Stomach smooth muscle (tissue), 2 donors: ENCODE measurements around the gene ITPR2.
"Not testable (repeated sequence)": the region's sequence is repeated elsewhere in the genome, so short reads cannot be mapped to it uniquely, and the experiment has no call there.

ENCODE experiments used
- H3K27ac ChIP-seq: one replicate; pipeline ENCODE4 v1.7.0; 2013; ENCODE audit warnings: mild to moderate bottlenecking, low read length, inconsistent platforms
- H3K27me3 ChIP-seq, 2 donors: one replicate each; pipeline ENCODE4 v1.7.0; 2013; ENCODE audit warnings: low read length in 2 of 2; ENCODE audit not compliant: insufficient read depth in 2 of 2, control insufficient read depth in 1 of 2
- H3K36me3 ChIP-seq, 2 donors: one replicate each; pipeline ENCODE4 v1.7.0; 2013; ENCODE audit warnings: low read length in 2 of 2; ENCODE audit not compliant: control insufficient read depth in 2 of 2, insufficient read depth in 2 of 2
- H3K4me1 ChIP-seq: one replicate; pipeline ENCODE4 v1.7.0; 2013; ENCODE audit warnings: low read length; ENCODE audit not compliant: control insufficient read depth, insufficient read depth
- H3K4me3 ChIP-seq, 2 donors: one replicate each; pipeline ENCODE4 v1.7.0; 2013; ENCODE audit warnings: low read length in 2 of 2
- H3K9ac ChIP-seq, 2 donors: one replicate each; pipeline ENCODE4 v1.7.0; 2013; ENCODE audit warnings: low read length in 2 of 2, mild to moderate bottlenecking in 1 of 2
- H3K9me3 ChIP-seq, 2 donors: one replicate each; pipeline ENCODE4 v1.7.0; 2013; ENCODE audit warnings: low read length in 2 of 2; ENCODE audit not compliant: control insufficient read depth in 2 of 2
- donor health status: healthy.
- donor health status: Pancreatic carcinoma.

The ITPR2 gene

DNA sequence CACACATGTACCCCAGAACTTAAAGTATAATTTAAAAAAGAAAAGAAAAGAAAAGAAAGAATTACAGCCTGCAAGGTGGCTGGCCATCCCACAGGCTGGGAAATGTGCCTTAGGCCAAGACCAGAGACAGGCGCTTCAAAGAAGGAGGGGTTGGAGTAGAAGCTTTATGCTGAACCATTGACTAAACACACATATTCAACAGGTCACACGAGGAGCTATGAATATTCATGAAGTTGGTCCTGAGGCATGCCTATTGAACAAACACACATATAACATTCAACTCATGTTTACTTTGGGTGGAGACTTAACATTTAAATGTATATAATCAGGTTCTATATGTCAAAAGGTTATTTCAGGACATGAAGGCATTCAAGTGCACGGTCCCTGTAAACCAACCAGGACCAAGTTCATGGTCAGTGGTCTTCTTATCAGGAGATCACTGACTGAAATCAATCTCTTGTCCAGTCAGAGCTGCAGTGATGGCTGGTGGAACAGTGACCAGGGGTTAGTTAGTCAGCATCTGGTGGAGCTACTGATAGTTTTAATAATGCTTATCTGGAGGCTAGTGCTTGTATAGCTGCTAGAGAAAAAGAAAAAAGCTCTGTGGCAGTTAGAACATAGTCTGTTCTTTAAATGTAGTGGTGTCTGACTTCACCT lies 35.6 kb upstream of the ITPR2 start:
- no peak overlapping the region for H3K27ac ChIP-seq
- no peak overlapping the region for H3K4me3 ChIP-seq
- H3K36me3 ChIP-seq = no peaks in the 10 kb centered on the region
- no peaks in the 10 kb centered on the region for H3K27me3 ChIP-seq
- peaks cover 13% of the 10 kb centered on the region for H3K4me1 ChIP-seq
- H3K9ac ChIP-seq = no peak overlapping the region
- H3K9me3 ChIP-seq = no peaks in the 10 kb centered on the region

DNA sequence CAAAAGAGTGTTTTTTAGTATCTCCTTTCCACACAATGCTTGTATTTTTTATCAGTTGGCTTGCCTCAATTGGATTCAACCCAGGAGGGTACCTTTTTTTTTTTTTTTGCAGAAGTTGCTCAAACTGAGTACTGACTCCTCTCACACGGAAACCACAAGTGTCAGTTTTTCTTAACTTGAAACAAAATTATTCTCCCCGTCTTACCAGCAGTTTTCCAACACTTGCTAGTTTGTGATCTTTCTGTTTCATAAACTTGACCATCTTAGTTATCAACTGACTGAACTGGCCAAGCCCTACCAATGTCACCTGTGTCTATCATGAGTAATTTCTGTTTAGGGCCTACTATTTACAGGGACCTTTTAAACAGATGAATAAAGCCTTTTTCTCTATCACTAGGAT lies 34.1 kb upstream of the ITPR2 start:
- H3K27me3 ChIP-seq = no peaks in the 10 kb centered on the region
- no peaks in the 10 kb centered on the region for H3K9me3 ChIP-seq
- H3K27ac ChIP-seq = no peak overlapping the region
- no peaks in the 10 kb centered on the region for H3K36me3 ChIP-seq
- no peak overlapping the region for H3K9ac ChIP-seq
- H3K4me3 ChIP-seq = no peak overlapping the region
- H3K4me1 ChIP-seq = peaks cover 13% of the 10 kb centered on the region

DNA sequence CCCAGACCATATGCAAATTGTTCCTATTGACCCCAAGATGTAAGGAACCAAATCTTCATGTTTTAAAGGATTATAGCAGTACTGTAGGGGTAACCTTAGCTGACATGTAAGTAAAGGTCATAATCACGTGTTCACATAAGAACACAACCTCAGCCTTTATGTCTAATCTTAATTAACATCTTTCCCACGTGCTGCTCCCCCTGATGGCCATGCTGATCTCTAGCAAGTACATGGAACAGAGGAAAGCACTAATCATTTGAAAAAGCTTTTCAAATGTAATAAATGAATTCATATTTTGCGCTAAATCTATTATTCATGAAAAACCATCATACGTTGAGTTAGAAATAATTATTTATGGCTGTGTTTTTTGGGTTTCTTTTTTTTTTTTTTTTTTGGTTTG lies 30.5 kb upstream of the ITPR2 start:
- Histone ChIP-seq H3K27me3 (no peaks in the 10 kb centered on the region), H3K27ac (no peak overlapping the region), H3K4me1 (no peaks in the 10 kb centered on the region), H3K9me3 (no peaks in the 10 kb centered on the region), H3K36me3 (no peaks in the 10 kb centered on the region), H3K9ac (no peak overlapping the region), H3K4me3 (no peak overlapping the region)

DNA sequence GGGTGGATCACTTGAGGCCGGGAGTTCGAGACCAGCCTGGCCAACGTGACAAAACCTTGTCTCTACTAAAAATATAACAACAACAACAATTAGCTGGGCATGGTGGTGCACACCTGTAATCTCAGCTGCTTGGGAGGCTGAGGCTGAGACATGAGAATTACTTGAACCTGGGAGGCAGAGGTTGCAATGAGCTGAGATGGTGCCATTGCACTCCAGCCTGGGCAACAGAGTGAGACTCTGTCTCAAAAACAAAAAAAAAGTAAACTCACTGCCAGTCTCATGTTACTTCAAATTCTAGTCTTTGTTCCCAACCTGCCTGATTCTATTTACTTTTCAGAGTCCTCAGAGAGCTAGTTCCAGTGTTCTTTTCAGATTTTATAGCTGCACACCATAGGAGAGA lies 29.8 kb upstream of the ITPR2 start:
- not testable (repeated sequence) for H3K9me3 ChIP-seq, H3K4me3 ChIP-seq

DNA sequence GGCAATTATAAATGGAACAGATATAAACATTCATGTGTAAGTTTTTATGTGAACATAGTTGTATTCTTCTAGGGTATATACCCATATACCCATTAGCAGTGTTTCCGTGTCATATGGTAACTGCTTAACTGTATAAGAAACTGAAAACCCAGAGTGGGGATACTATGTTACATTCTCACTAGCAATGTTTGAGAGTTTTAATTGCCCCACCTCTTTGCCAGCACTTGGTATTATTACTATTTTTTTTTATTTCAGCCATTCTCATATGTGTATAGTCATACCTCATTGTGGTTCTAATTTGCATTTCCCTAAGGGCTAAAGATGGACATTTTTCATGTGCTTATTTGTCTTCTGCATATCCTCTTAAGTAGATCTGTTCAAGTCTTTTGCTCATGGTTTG lies 28.7 kb upstream of the ITPR2 start:
- Histone ChIP-seq H3K27me3 (no peaks in the 10 kb centered on the region), H3K4me1 (no peaks in the 10 kb centered on the region), H3K4me3 (no peak overlapping the region), H3K27ac (no peak overlapping the region), H3K9ac (no peak overlapping the region), H3K9me3 (no peaks in the 10 kb centered on the region), H3K36me3 (no peaks in the 10 kb centered on the region)

More for the DNA sequence above, 29.8 kb upstream of the ITPR2 start:
- H3K36me3 ChIP-seq, H3K27ac ChIP-seq, H3K9ac ChIP-seq, H3K4me1 ChIP-seq, H3K27me3 ChIP-seq: not testable (repeated sequence)

DNA sequence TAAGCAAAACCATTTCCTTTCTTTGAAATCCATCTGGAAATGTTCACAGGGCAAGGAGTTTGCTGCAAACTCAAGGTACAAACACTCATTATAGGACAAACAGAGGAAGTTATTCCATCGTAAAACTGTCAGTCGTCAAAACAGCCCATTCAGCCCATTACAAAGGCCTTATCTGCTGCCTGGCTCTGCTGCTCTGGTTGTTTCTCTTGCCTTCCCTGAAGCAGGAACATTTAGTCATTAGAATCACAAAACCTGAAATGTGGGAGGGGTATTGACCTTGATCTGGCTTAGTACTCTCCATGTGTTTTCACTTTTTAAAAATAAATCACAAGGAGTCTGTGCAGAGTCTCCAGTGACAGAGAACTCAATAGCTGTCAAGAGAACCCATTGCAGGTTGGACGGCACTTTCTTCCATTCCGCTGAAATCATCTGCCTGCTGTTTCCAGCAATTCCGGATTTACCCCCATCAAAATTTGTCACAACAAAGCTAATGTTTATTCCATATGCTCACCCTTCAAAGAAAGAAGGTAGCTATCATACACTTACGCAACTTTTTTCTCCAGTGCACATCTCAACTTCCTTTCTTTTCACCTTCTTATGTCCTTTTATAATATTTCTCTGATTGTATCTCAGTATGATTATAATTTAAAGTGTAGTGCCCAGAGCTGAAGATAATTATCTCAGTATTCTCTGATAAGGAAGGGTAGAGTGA lies 24.6 kb upstream of the ITPR2 start:
- no peak overlapping the region for H3K4me3 ChIP-seq
- H3K9me3 ChIP-seq = no peaks in the 10 kb centered on the region
- no peak overlapping the region for H3K9ac ChIP-seq
- H3K4me1 ChIP-seq = no peaks in the 10 kb centered on the region
- H3K36me3 ChIP-seq = no peaks in the 10 kb centered on the region
- H3K27me3 ChIP-seq = no peaks in the 10 kb centered on the region
- H3K27ac ChIP-seq = no peak overlapping the region

DNA sequence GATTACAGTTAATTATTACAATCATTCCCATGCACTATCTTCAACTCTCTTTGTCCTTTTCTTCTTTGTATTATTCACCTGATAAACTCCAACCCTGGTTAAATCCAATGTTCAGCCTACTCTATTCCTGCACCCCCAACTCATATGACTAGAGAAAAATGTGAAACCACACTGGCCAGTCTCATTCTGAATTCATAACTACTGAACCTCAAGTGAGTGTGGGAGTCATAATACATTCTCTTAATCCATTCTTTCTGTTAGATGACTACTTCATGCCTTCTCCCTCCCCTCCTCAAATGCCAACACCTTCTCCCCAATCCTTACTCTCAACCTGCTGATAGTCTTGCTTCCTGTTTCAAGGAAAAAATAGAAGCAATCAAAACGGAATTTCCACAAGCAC lies 22.3 kb upstream of the ITPR2 start:
- Histone ChIP-seq H3K9ac (no peak overlapping the region), H3K4me1 (no peaks in the 10 kb centered on the region), H3K27me3 (no peaks in the 10 kb centered on the region), H3K4me3 (no peak overlapping the region), H3K9me3 (no peaks in the 10 kb centered on the region), H3K27ac (no peak overlapping the region), H3K36me3 (no peaks in the 10 kb centered on the region)

DNA sequence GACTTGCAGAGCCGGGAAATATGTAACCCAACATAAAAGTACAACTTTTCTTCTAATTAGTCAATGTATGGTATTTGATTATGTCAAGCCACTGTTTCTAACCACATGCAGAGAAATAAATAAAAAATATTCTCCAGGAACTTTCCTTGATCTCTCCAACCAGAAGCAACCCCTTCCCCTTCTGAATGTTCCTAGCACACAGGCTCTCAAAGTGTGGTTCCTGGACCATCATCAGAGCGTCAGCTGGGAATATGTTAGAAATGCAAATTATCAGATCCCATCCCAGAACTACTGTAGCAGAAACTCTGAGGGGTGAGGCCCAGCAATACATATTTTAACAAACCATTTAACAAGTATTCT lies 21.0 kb upstream of the ITPR2 start:
- H3K4me3 ChIP-seq = no peak overlapping the region
- no peaks in the 10 kb centered on the region for H3K36me3 ChIP-seq
- no peaks in the 10 kb centered on the region for H3K4me1 ChIP-seq
- no peak overlapping the region for H3K9ac ChIP-seq
- no peaks in the 10 kb centered on the region for H3K9me3 ChIP-seq
- H3K27ac ChIP-seq = no peak overlapping the region
- no peaks in the 10 kb centered on the region for H3K27me3 ChIP-seq

DNA sequence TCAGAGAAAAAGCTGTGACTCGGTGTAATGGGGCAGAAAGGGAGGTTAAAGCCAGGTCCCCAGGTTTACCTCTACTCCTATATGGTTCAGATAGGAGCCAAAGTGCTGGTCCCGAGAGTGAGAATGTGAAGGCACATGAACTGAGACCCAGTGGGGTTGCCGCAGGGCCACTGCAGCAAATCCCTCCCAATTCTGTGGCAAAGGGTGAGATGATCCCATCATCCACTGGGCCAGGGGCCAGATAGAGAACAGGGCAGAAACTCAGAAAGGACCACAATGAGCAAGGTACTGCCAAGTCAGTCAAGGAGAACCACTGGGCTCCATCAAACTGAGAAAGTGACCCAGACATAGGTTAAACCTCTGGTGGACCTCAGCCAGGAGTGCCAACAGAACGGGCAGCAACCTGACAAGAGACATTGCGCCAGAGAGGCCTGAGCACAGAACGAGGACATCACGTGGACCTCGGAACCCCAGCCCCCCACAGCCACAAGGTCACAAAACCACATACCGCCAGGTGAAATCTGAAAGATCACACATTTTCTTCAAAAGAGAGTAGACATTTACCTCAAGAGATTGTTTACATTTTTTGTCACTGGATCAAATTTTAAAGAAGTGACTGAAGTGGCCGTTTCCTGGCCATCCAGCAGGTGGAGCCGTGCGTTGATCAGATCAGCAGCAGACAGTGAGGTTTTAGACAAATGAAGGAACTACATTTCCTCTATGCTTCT lies 20.5 kb upstream of the ITPR2 start:
- Histone ChIP-seq H3K9ac (no peak overlapping the region), H3K4me3 (no peak overlapping the region), H3K27ac (no peak overlapping the region), H3K4me1 (no peaks in the 10 kb centered on the region), H3K9me3 (no peaks in the 10 kb centered on the region), H3K27me3 (no peaks in the 10 kb centered on the region), H3K36me3 (no peaks in the 10 kb centered on the region)

DNA sequence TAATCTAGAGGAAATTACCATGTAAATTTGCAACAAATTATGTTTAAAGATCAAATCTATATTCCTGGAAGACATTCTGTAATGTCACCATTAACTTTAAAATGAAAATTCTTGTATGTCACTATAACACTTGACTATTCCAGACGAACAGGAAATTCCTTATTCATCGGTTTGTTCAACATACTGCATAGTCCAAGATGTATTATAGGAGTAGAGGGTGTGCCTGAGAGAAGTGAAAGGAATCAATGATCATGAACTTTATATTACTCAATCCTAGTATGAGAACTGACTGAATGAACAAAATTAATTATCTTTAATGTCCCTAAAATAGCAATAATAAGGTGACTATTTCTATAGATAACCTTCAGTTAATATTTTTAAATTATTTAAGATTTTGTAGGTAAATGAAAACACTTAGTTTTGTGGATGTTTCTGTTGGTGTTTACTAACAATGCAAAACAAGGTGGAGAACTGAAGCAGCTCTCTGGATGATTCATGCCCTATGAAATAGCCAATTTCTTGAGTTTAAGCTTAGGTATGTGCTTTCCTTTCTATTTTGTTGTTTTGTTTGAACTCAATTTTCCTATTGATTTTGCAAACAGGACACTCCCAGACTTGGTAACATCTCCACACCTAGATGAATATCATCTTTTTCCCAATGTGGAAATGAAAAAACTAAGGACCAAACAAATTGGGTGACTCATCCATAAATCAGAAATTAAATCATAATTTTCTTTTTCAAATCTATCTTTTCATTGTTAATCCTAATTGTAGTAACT lies 18.2 kb upstream of the ITPR2 start:
- Histone ChIP-seq H3K27me3 (no peaks in the 10 kb centered on the region), H3K4me1 (no peaks in the 10 kb centered on the region)

More for the DNA sequence above, 18.2 kb upstream of the ITPR2 start:
- H3K36me3 ChIP-seq = no peaks in the 10 kb centered on the region
- no peak overlapping the region for H3K4me3 ChIP-seq
- no peak overlapping the region for H3K9ac ChIP-seq
- no peaks in the 10 kb centered on the region for H3K9me3 ChIP-seq
- H3K27ac ChIP-seq = no peak overlapping the region
